HG03432 (cell line): Measurements from ENCODE around the gene ZNF536.

Experiments
- ATAC-seq: cut with Tn5 transposase; IDR thresholded peaks from one replicate; pipeline ENCODE4 v1.9.1; 2021; ENCODE audit warnings: mild to moderate bottlenecking, moderate library complexity; ENCODE audit not compliant: unreplicated experiment

ZNF536 gene

GRCh38 chr19:30555075-30555790 is 183.0 kb downstream of the ZNF536 start:
- ATAC-seq = no peak

GRCh38 chr19:30555791-30556110 is 183.6 kb downstream of the ZNF536 start:
- ATAC-seq = no peak

GRCh38 chr19:30556230-30556711 is 184.1 kb downstream of the ZNF536 start:
- ATAC-seq = no peak

- ATAC-seq = no peak
Observed at GRCh38 chr19:30557212-30557611, 185.0 kb downstream of the ZNF536 start.

- ATAC-seq = no peak
Observed at GRCh38 chr19:30557927-30558557, 185.9 kb downstream of the ZNF536 start.

- ATAC-seq = no peak
Observed at GRCh38 chr19:30558793-30559192, 186.6 kb downstream of the ZNF536 start.

- ATAC-seq = no peak
Observed at GRCh38 chr19:30559446-30559845, 187.3 kb downstream of the ZNF536 start.

GRCh38 chr19:30562981-30563380 is 190.8 kb downstream of the ZNF536 start:
- ATAC-seq = no peak

GRCh38 chr19:30563691-30564090 is 191.5 kb downstream of the ZNF536 start:
- ATAC-seq = no peak

GRCh38 chr19:30564551-30565011 is 192.4 kb downstream of the ZNF536 start:
- ATAC-seq = no peak

GRCh38 chr19:30565636-30566035 is 193.5 kb downstream of the ZNF536 start:
- ATAC-seq = no peak

- no peak for ATAC-seq
Observed at GRCh38 chr19:30566681-30567420, 194.7 kb downstream of the ZNF536 start.

- ATAC-seq = no peak
Observed at GRCh38 chr19:30567536-30568232, 195.5 kb downstream of the ZNF536 start.

- ATAC-seq = no peak
Observed at GRCh38 chr19:30570194-30570593, 198.0 kb downstream of the ZNF536 start.

GRCh38 chr19:30577551-30578105 is 205.4 kb downstream of the ZNF536 start:
- ATAC-seq = no peak

GRCh38 chr19:30579419-30579818 is 207.2 kb downstream of the ZNF536 start:
- ATAC-seq = no peak

GRCh38 chr19:30580673-30581072 is 208.5 kb downstream of the ZNF536 start:
- ATAC-seq = no peak

GRCh38 chr19:30584090-30584489 is 211.9 kb downstream of the ZNF536 start:
- ATAC-seq = no peak

GRCh38 chr19:30587869-30588268 is 215.7 kb downstream of the ZNF536 start:
- no peak for ATAC-seq

GRCh38 chr19:30590596-30591229 is 218.5 kb downstream of the ZNF536 start:
- no peak for ATAC-seq
